ENCODE results near the gene NFKBIZ.

GRCh38 chr3:101802179-101802578 is 47.1 kb upstream of the NFKBIZ start:
- TF ChIP-seq CTCF (conservative IDR thresholded peaks at IDR 0.05; ENCODE audit: low read length): no peak
- TF ChIP-seq EZH2phosphoT487 (IDR thresholded peaks at IDR 0.05; ENCODE audit: borderline replicate concordance, low read depth, low read length): no peak
